Gastroesophageal sphincter (tissue), 4 donors: ENCODE results near the gene PTPRC. TPM values are rescaled to one million over a fixed set of nuclear protein-coding genes. Genes with fewer than 3 reads are reported as not detected.
A peak's percentile ranks its signal among the peaks of the same experiment; 100 is the strongest.

Experiments
- ATAC-seq: fragments of 150-250 bp; one replicate; pipeline ENCODE4 v1.9.1; 2016; ENCODE audit warnings: mild to moderate bottlenecking, moderate library complexity
- H3K27ac ChIP-seq, 4 donors: fragments of 200-600 bp; sonication (generic) in 3 of 4; 1 replicate in 3 of 4; 2 replicates in 1 of 4; pipeline ENCODE4 v1.5.1; 2016 to 2019
- H3K27me3 ChIP-seq: fragments of 200-600 bp; sonication (generic); one replicate; pipeline ENCODE4 v1.5.1; 2019
- H3K36me3 ChIP-seq, 2 donors: fragments of 200-600 bp; sonication (generic); one replicate each; pipeline ENCODE4 v1.5.1; 2019; ENCODE audit warnings: control low read depth in 1 of 2
- H3K4me1 ChIP-seq, 3 donors: fragments of 200-600 bp; sonication (generic); 1 replicate in 2 of 3; 2 replicates in 1 of 3; pipeline ENCODE4 v1.5.1; 2016 to 2019; ENCODE audit warnings: control low read depth in 2 of 3
- H3K4me3 ChIP-seq, 2 donors: fragments of 200-600 bp; sonication (generic); one replicate each; pipeline ENCODE4 v1.5.1; 2019; ENCODE audit warnings: mild to moderate bottlenecking in 1 of 2, moderate library complexity in 1 of 2
- H3K9me3 ChIP-seq, 3 donors: fragments of 200-600 bp; sonication (generic); one replicate each; pipeline ENCODE4 v1.5.1; 2017 to 2019; ENCODE audit warnings: control low read depth in 2 of 3
- CTCF ChIP-seq, 4 experiments: fragments of 200-600 bp in 2 of 4; fragments of 450-650 bp in 2 of 4; sonication (generic) in 1 of 4; IDR thresholded peaks; one replicate each; pipeline ENCODE4 v1.5.1; 2017 to 2019; ENCODE audit warnings: antibody characterized with exemption in 4 of 4, mild to moderate bottlenecking in 2 of 4, moderate library complexity in 2 of 4
- EP300 ChIP-seq: sonication (generic); formaldehyde crosslinking; IDR thresholded peaks from one replicate; pipeline ENCODE4 v1.6.1; 2017; ENCODE audit warnings: antibody characterized with exemption, mild to moderate bottlenecking
- POLR2A ChIP-seq, 2 donors: fragments of 450-650 bp; IDR thresholded peaks; one replicate each; pipeline ENCODE4 v1.6.1; 2017; ENCODE audit warnings: antibody characterized with exemption in 2 of 2, mild to moderate bottlenecking in 2 of 2, moderate library complexity in 1 of 2
- POLR2AphosphoS5 ChIP-seq: sonication (generic); formaldehyde crosslinking; IDR thresholded peaks from one replicate; pipeline ENCODE4 v1.6.1; 2017; ENCODE audit warnings: antibody characterized with exemption
- WGBS, 2 donors: methylation state at CpG; one replicate each; pipeline ENCODE4 v1.1.5; 2018; ENCODE audit warnings: low coverage in 1 of 2; 5-methylcytosine and 5-hydroxymethylcytosine counted together
- total RNA-seq, 4 donors: library from RNA; depleted of rRNA; stranded (reverse); fragments of >200 nt; gene quantifications; one replicate each; pipeline ENCODE4 v1.1.0, GENCODE V29; 2016

PTPRC gene
- total RNA-seq, 4 donors from 2014 or later, result 5.0 to 31.9 (median 12.9) TPM

GRCh38 chr1:198771563-198772153 is 132.8 kb downstream of the PTPRC start:
- no peak for ATAC-seq
- WGBS, 2 donors, result 62 to 93% methylated on average over 3 of the region's 3 CpGs

GRCh38 chr1:198772626-198773025 is 133.8 kb downstream of the PTPRC start:
- Histone ChIP-seq H3K9me3 (no peaks in the 10 kb centered on the region), H3K27ac (no peak overlapping the region), H3K36me3 (no peaks in the 10 kb centered on the region), H3K4me1 (no peaks in the 10 kb centered on the region), H3K4me3 (no peak overlapping the region), H3K27me3 (no peaks in the 10 kb centered on the region)
- TF ChIP-seq EP300 (no peak), POLR2AphosphoS5 (no peak), POLR2A (IDR thresholded peaks at IDR 0.05) (no peak), CTCF (IDR thresholded peaks at IDR 0.05) (no peak)
- no peak for ATAC-seq

More at GRCh38 chr1:198771563-198772153, 132.8 kb downstream of the PTPRC start:
- TF ChIP-seq CTCF (IDR thresholded peaks at IDR 0.05) (peak in 2 of 4 experiments; percentile 6 to 25), POLR2A (IDR thresholded peaks at IDR 0.05) (no peak)
- no peak overlapping the region for H3K27ac ChIP-seq
- no peak overlapping the region for H3K4me3 ChIP-seq
- H3K36me3 ChIP-seq, result no peaks in the 10 kb centered on the region
- H3K27me3 ChIP-seq, result no peaks in the 10 kb centered on the region
- no peaks in the 10 kb centered on the region for H3K9me3 ChIP-seq
- H3K4me1 ChIP-seq, result no peaks in the 10 kb centered on the region

- 86 to 89% methylated on average over 1 of the region's 1 CpG for WGBS, 2 donors
- no peaks in the 10 kb centered on the region for H3K9me3 ChIP-seq
- no peaks in the 10 kb centered on the region for H3K36me3 ChIP-seq
- H3K4me3 ChIP-seq, result no peak overlapping the region
- TF ChIP-seq EP300 (no peak), POLR2AphosphoS5 (no peak), POLR2A (IDR thresholded peaks at IDR 0.05) (no peak), CTCF (IDR thresholded peaks at IDR 0.05) (no peak)
- no peaks in the 10 kb centered on the region for H3K27me3 ChIP-seq
- H3K4me1 ChIP-seq, result no peaks in the 10 kb centered on the region
- no peak overlapping the region for H3K27ac ChIP-seq
- ATAC-seq, result no peak
Measured at GRCh38 chr1:198773030-198773429, 134.2 kb downstream of the PTPRC start.

- Histone ChIP-seq H3K27me3 (no peaks in the 10 kb centered on the region), H3K4me3 (no peak overlapping the region), H3K9me3 (no peaks in the 10 kb centered on the region), H3K4me1 (no peaks in the 10 kb centered on the region), H3K27ac (no peak overlapping the region), H3K36me3 (no peaks in the 10 kb centered on the region)
- no peak for ATAC-seq
- 89% methylated on average over 3 of the region's 3 CpGs; no CpG with 5 or more reads in 1 of the 2 donors for WGBS, 2 donors
- TF ChIP-seq EP300 (no peak), POLR2A (IDR thresholded peaks at IDR 0.05) (no peak), CTCF (IDR thresholded peaks at IDR 0.05) (no peak), POLR2AphosphoS5 (no peak)
Measured at GRCh38 chr1:198773523-198773922, 134.7 kb downstream of the PTPRC start.

GRCh38 chr1:198774421-198774820 is 135.6 kb downstream of the PTPRC start:
- H3K27ac ChIP-seq, result no peak overlapping the region
- no peaks in the 10 kb centered on the region for H3K9me3 ChIP-seq
- TF ChIP-seq EP300, result no peak
- TF ChIP-seq CTCF (IDR thresholded peaks at IDR 0.05), result no peak
- no peak for TF ChIP-seq POLR2A (IDR thresholded peaks at IDR 0.05)
- no peak for TF ChIP-seq POLR2AphosphoS5
- 72 to 90% methylated on average over 1 to 2 of the region's 2 CpGs for WGBS, 2 donors
- no peaks in the 10 kb centered on the region for H3K4me1 ChIP-seq
- no peaks in the 10 kb centered on the region for H3K36me3 ChIP-seq
- H3K4me3 ChIP-seq, result no peak overlapping the region
- H3K27me3 ChIP-seq, result no peaks in the 10 kb centered on the region
- ATAC-seq, result no peak
